ENCODE data around the gene MLXIP. TPM values are rescaled to one million over a fixed set of nuclear protein-coding genes. Genes with fewer than 3 reads are reported as not detected.

The MLXIP gene
- total RNA-seq (2021; fragmentation: NEBNext Ultra II Directional; extraction: Animal tissue kit (Norgen Biotek cat#: 25700)) = 10 to 100 TPM; 19.0 to 23.8 (median 21.7) TPM
- long read RNA-seq, partial matches to known transcripts = 0 of 6 reads
- long read RNA-seq, other reads (novel, unspliced or antisense) = 6 of 6 reads

- TF ChIP-seq CTCF (IDR thresholded peaks at IDR 0.05) = no peak
- no peaks in the 10 kb centered on the region; the same call in 1 of the 2 replicates for H3K27me3 Mint-ChIP-seq (ENCODE audit: insufficient read depth)
- H3K4me1 Mint-ChIP-seq (ENCODE audit: low read depth) = peaks cover 39% of the 10 kb centered on the region
- no peaks in the 10 kb centered on the region for H3K36me3 Mint-ChIP-seq (ENCODE audit: low read depth)
- DNase-seq = peak; percentile 83
- H3K27ac Mint-ChIP-seq = peak within 1 kb of the TSS; percentile 88
- no peaks in the 10 kb centered on the region for H3K9me3 Mint-ChIP-seq
- H3K4me3 Mint-ChIP-seq = peak within 1 kb of the TSS; percentile 91
Measured at GRCh38 chr12:122078141-122079032, at the start of gene MLXIP. Gene MLXIP, plus strand, starts transcription at chr12:122078756. Its CDS starts 98 bp downstream, at chr12:122078854.

GRCh38 chr12:122028905-122029560, 49.5 kb upstream of the MLXIP start:
- H3K4me1 Mint-ChIP-seq (ENCODE audit: low read depth) = no peaks in the 10 kb centered on the region

GRCh38 chr12:122029620-122030423, 48.7 kb upstream of the MLXIP start:
- Mint-ChIP-seq H3K4me1 (ENCODE audit: low read depth) (no peaks in the 10 kb centered on the region), H3K36me3 (ENCODE audit: low read depth) (no peaks in the 10 kb centered on the region)
- no peak for TF ChIP-seq CTCF (IDR thresholded peaks at IDR 0.05)

More at GRCh38 chr12:122028905-122029560, 49.5 kb upstream of the MLXIP start:
- no peak for TF ChIP-seq CTCF (IDR thresholded peaks at IDR 0.05)
- no peaks in the 10 kb centered on the region for H3K27me3 Mint-ChIP-seq (ENCODE audit: insufficient read depth)
- H3K27ac Mint-ChIP-seq = no peak overlapping the region
- H3K4me3 Mint-ChIP-seq = no peak overlapping the region
- H3K36me3 Mint-ChIP-seq (ENCODE audit: low read depth) = no peaks in the 10 kb centered on the region
- no peaks in the 10 kb centered on the region for H3K9me3 Mint-ChIP-seq
- DNase-seq = no peak

GRCh38 chr12:122030424-122031035, 48.0 kb upstream of the MLXIP start:
- Mint-ChIP-seq H3K27ac (no peak overlapping the region), H3K36me3 (ENCODE audit: low read depth) (no peaks in the 10 kb centered on the region), H3K9me3 (no peaks in the 10 kb centered on the region), H3K4me3 (no peak overlapping the region), H3K27me3 (ENCODE audit: insufficient read depth) (no peaks in the 10 kb centered on the region), H3K4me1 (ENCODE audit: low read depth) (no peaks in the 10 kb centered on the region)
- no peak for TF ChIP-seq CTCF (IDR thresholded peaks at IDR 0.05)
- no peak for DNase-seq

More at GRCh38 chr12:122029620-122030423, 48.7 kb upstream of the MLXIP start:
- no peaks in the 10 kb centered on the region for H3K27me3 Mint-ChIP-seq (ENCODE audit: insufficient read depth)
- H3K9me3 Mint-ChIP-seq = no peaks in the 10 kb centered on the region
- no peak overlapping the region for H3K4me3 Mint-ChIP-seq
- DNase-seq = no peak
- H3K27ac Mint-ChIP-seq = no peak overlapping the region
